Kidney (tissue), 14 donors: ENCODE measurements around the gene DNAAF1. TPM values are rescaled to one million over a fixed set of nuclear protein-coding genes. Genes with fewer than 3 reads are reported as not detected.

Source experiments
- DNase-seq, 5 donors: peaks; one replicate each; pipeline ENCODE4 v3.0.0-alpha.2; 2013 to 2020
- FAIRE-seq: peaks from 2 replicates; lab custom pipeline; 2012; peaks lifted over from hg19 to GRCh38; lab: Jason Lieb, UNC
- H3K27ac ChIP-seq, 2 donors: one replicate each; pipeline ENCODE4 v1.7.0; 2013; ENCODE audit warnings: low read depth in 2 of 2, low read length in 2 of 2, inconsistent platforms in 1 of 2
- H3K27me3 ChIP-seq: one replicate; pipeline ENCODE4 v1.7.1; 2013; ENCODE audit warnings: low read length, inconsistent platforms; ENCODE audit not compliant: control insufficient read depth, insufficient read depth
- H3K36me3 ChIP-seq, 3 donors: one replicate each; pipeline versions ENCODE4 v1.7.0 to v1.7.1; 2013; ENCODE audit warnings: low read length in 3 of 3, control low read depth in 1 of 3, inconsistent platforms in 1 of 3; ENCODE audit not compliant: insufficient read depth in 3 of 3, control insufficient read depth in 2 of 3
- H3K4me1 ChIP-seq, 3 donors: one replicate each; pipeline versions ENCODE4 v1.7.0 to v1.7.1; 2013; ENCODE audit warnings: low read length in 3 of 3, inconsistent platforms in 1 of 3, low read depth in 1 of 3; ENCODE audit not compliant: control insufficient read depth in 2 of 3, insufficient read depth in 2 of 3
- H3K4me3 ChIP-seq, 3 donors: one replicate each; pipeline versions ENCODE4 v1.7.0 to v1.8.1; 2013; ENCODE audit warnings: low read length in 3 of 3, control low read depth in 1 of 3, inconsistent platforms in 1 of 3
- H3K9ac ChIP-seq, 3 donors: one replicate each; pipeline versions ENCODE4 v1.7.0 to v1.7.1; 2013; ENCODE audit warnings: low read length in 3 of 3, control low read depth in 1 of 3, inconsistent platforms in 1 of 3
- H3K9me3 ChIP-seq, 3 donors: one replicate each; pipeline versions ENCODE4 v1.7.0 to v1.7.1; 2013; ENCODE audit warnings: low read length in 3 of 3, control low read depth in 1 of 3, inconsistent platforms in 1 of 3; ENCODE audit not compliant: control insufficient read depth in 2 of 3, insufficient read depth in 1 of 3
- intact Hi-C: fragments of 100-400 bp; cut with DNase I; formaldehyde crosslinking; loops from one replicate; pipeline ENCODE4 v1.11.1; 2022
- polyA plus RNA-seq: library from polyadenylated mRNA; stranded (reverse); fragments of 350-450 nt; fragmentation: Illumina TruSeq; extraction: RNeasy Lipid Tissue Mini Kit (QIAGEN cat#74804); gene quantifications from one replicate; pipeline ENCODE4 v1.2.3, GENCODE V29; 2014; ENCODE audit warnings: low read depth, low replicate concordance; ENCODE audit not compliant: insufficient read depth
- total RNA-seq: library from RNA; stranded (reverse); fragmentation: NEBNext Ultra II Directional; extraction: Animal tissue kit (Norgen Biotek cat#: 25700); gene quantifications from one replicate; pipeline ENCODE4 v1.2.1, GENCODE V29; 2021
- TF ChIP-seq, protein P1 (sequence below): IDR thresholded peaks from 3 replicates; pipeline ENCODE4 v1.5.1; 2012; ENCODE audit warnings: mild to moderate bottlenecking, moderate library complexity, borderline replicate concordance; ENCODE audit not compliant: insufficient read depth; ENCODE audit errors: extremely low read depth
- donor health status: control.
- donor health status: control.
- donor health status: control.
- donor health status: control.
- donor health status: control.
- donor health status: DM: yes; HTN: yes; CAD: no.
- donor health status: Normal renal cell carcinoma (clear cell type).

Gene DNAAF1
- total and polyA plus RNA-seq, 2 donors from 2014 or later = 2.4 to 4.8 TPM

DNA sequence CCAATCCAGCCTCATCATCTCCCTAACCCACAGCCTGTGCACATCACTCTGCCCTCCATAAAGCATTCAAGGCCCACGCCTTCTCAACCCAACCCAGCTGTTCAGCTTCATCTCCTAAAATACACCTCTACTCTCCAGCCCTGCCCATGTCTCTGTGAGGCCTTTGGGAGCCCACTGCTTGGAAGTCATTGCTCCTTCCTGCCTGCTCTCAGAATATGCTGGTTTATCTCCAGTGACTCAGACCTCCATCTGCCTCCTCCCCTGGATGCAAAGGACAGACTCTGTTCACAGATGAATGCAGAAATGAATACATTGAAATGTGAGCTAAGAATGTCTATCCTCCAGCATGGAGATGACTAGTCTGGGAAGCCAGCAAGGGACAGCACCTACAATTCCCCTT lies 75.7 kb downstream of the DNAAF1 start:
- TF ChIP-seq, protein P1, sequence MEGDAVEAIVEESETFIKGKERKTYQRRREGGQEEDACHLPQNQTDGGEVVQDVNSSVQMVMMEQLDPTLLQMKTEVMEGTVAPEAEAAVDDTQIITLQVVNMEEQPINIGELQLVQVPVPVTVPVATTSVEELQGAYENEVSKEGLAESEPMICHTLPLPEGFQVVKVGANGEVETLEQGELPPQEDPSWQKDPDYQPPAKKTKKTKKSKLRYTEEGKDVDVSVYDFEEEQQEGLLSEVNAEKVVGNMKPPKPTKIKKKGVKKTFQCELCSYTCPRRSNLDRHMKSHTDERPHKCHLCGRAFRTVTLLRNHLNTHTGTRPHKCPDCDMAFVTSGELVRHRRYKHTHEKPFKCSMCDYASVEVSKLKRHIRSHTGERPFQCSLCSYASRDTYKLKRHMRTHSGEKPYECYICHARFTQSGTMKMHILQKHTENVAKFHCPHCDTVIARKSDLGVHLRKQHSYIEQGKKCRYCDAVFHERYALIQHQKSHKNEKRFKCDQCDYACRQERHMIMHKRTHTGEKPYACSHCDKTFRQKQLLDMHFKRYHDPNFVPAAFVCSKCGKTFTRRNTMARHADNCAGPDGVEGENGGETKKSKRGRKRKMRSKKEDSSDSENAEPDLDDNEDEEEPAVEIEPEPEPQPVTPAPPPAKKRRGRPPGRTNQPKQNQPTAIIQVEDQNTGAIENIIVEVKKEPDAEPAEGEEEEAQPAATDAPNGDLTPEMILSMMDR = no peak
- Histone ChIP-seq H3K36me3 (no peaks in the 10 kb centered on the region), H3K27ac (no peak overlapping the region), H3K9me3 (no peaks in the 10 kb centered on the region), H3K4me3 (no peak overlapping the region), H3K27me3 (no peaks in the 10 kb centered on the region), H3K9ac (no peak overlapping the region), H3K4me1 (no peaks in the 10 kb centered on the region)
- DNase-seq (no peak), FAIRE-seq (no peak)
- intact Hi-C loops = no loop called here

GRCh38 chr16:84223456-84223855 lies 78.3 kb downstream of the DNAAF1 start:
- TF ChIP-seq, protein P1 = no peak
- Histone ChIP-seq H3K27ac (no peak overlapping the region), H3K36me3 (no peaks in the 10 kb centered on the region), H3K27me3 (no peaks in the 10 kb centered on the region), H3K9ac (no peak overlapping the region), H3K4me3 (no peak overlapping the region), H3K4me1 (peaks cover 0 to 8% (median 0%) of the 10 kb centered on the region in 3 donors), H3K9me3 (no peaks in the 10 kb centered on the region)
- intact Hi-C loops = no loop called here
- DNase-seq (no peak), FAIRE-seq (no peak)

GRCh38 chr16:84224554-84224953 lies 79.4 kb downstream of the DNAAF1 start:
- H3K36me3 ChIP-seq = no peaks in the 10 kb centered on the region
- H3K4me3 ChIP-seq = no peak overlapping the region
- H3K4me1 ChIP-seq = peaks cover 0 to 8% (median 0%) of the 10 kb centered on the region in 3 donors
- TF ChIP-seq, protein P1 = no peak
- no peak for FAIRE-seq
- intact Hi-C loops = no loop called here
- H3K9ac ChIP-seq = no peak overlapping the region
- H3K9me3 ChIP-seq = no peaks in the 10 kb centered on the region
- DNase-seq = no peak
- no peaks in the 10 kb centered on the region for H3K27me3 ChIP-seq
- H3K27ac ChIP-seq = no peak overlapping the region

DNA sequence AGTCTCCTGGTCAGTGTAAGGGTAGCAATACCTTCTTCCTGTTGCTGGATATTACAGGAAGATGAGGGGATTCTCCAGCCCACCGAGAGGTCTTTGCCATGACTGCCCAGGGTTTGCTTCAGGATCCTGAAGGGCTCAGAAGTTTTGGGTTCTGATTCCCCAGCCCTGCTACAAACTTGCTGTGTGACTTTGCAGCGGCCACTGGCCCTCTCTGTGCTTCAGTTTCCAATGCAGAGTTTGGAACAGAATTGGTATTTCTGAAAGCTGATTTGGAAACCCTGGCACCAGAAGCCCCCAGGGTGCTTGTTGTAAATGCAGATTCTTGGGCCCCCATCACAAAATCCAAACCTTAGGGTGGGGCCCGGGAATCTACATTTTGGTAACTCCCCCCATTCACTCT lies 80.0 kb downstream of the DNAAF1 start:
- DNase-seq (no peak), FAIRE-seq (no peak)
- no peaks in the 10 kb centered on the region for H3K9me3 ChIP-seq

More for the DNA sequence above, 80.0 kb downstream of the DNAAF1 start:
- Histone ChIP-seq H3K4me1 (peaks cover 0 to 8% (median 0%) of the 10 kb centered on the region in 3 donors), H3K4me3 (no peak overlapping the region), H3K9ac (no peak overlapping the region), H3K27me3 (no peaks in the 10 kb centered on the region), H3K27ac (no peak overlapping the region), H3K36me3 (no peaks in the 10 kb centered on the region)
- intact Hi-C loops = no loop called here
- TF ChIP-seq, protein P1 = no peak
